ENCODE results near the gene BTN3A1.

DNA sequence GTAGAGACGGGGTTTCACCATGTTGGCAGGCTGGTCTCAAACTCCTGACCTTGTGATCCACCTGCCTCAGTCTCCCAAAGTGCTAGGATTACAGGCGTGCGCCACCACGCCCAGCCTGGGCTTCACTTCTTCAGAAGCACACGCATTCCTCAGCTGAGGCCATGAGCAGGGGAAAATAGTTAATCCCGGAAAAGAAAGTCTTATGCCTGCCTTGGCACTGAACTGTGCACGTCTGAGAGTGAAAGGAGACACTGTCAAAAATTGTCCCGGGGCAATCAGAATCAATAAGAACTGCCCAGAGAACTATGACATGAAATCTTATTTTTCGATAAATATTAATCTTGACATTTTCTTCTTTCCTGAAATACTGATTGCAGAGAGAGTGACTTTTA is 16.3 kb upstream of the BTN3A1 start:
- no peak for TF ChIP-seq CTCF (conservative IDR thresholded peaks at IDR 0.05 in 1 of 2, IDR thresholded peaks at IDR 0.05 in 1 of 2; ENCODE audit: extremely low read depth in 1 of 2, insufficient read depth in 1 of 2, low read depth in 1 of 2, low read length in 2 of 2)
- TF ChIP-seq EZH2 (IDR thresholded peaks at IDR 0.05; ENCODE audit: borderline replicate concordance, low read length): no peak
